Activated naive CD8-positive, alpha-beta T cell (primary cell): ENCODE results near the gene RIC8B.
"Not testable (repeated sequence)": the region's sequence is repeated elsewhere in the genome, so short reads cannot be mapped to it uniquely, and the experiment has no call there.

Experiments
- H3K27ac Mint-ChIP-seq: one replicate; pipeline ENCODE4 v1.8.0; 2021; ENCODE audit warnings: mixed read lengths
- H3K27me3 Mint-ChIP-seq: one replicate; pipeline ENCODE4 v1.8.0; 2021; ENCODE audit warnings: mixed read lengths
- H3K36me3 Mint-ChIP-seq: one replicate; pipeline ENCODE4 v1.8.0; 2021; ENCODE audit warnings: mixed read lengths
- H3K4me1 Mint-ChIP-seq: one replicate; pipeline ENCODE4 v1.8.0; 2021; ENCODE audit warnings: low read depth, mixed read lengths
- H3K4me3 Mint-ChIP-seq: one replicate; pipeline ENCODE4 v1.8.0; 2021; ENCODE audit warnings: mild to moderate bottlenecking, mixed read lengths
- H3K9me3 Mint-ChIP-seq: one replicate; pipeline ENCODE4 v1.8.0; 2021; ENCODE audit warnings: low read depth, mixed read lengths

Gene RIC8B

GRCh38 chr12:106774005-106774807 lies at the start of gene RIC8B:
TSS of gene RIC8B (plus strand) at chr12:106774682. CDS start at chr12:106774746, 64 bp downstream.
- no peaks in the 10 kb centered on the region for H3K9me3 Mint-ChIP-seq
- H3K4me3 Mint-ChIP-seq = peak within 1 kb of the TSS; percentile 97
- peaks cover 5% of the 10 kb centered on the region for H3K36me3 Mint-ChIP-seq
- peaks cover 43% of the 10 kb centered on the region for H3K4me1 Mint-ChIP-seq
- H3K27me3 Mint-ChIP-seq = no peaks in the 10 kb centered on the region
- H3K27ac Mint-ChIP-seq = peak within 1 kb of the TSS; percentile 95

GRCh38 chr12:106724934-106725333 lies 49.5 kb upstream of the RIC8B start:
- Mint-ChIP-seq H3K27ac (no peak overlapping the region), H3K36me3 (no peaks in the 10 kb centered on the region)

GRCh38 chr12:106726603-106727202 lies 47.8 kb upstream of the RIC8B start:
- H3K27ac Mint-ChIP-seq, H3K27me3 Mint-ChIP-seq, H3K4me3 Mint-ChIP-seq, H3K9me3 Mint-ChIP-seq, H3K4me1 Mint-ChIP-seq, H3K36me3 Mint-ChIP-seq: not testable (repeated sequence)

More at GRCh38 chr12:106724934-106725333, 49.5 kb upstream of the RIC8B start:
- no peaks in the 10 kb centered on the region for H3K27me3 Mint-ChIP-seq
- H3K9me3 Mint-ChIP-seq = no peaks in the 10 kb centered on the region
- H3K4me3 Mint-ChIP-seq = no peak overlapping the region
- no peaks in the 10 kb centered on the region for H3K4me1 Mint-ChIP-seq

GRCh38 chr12:106729611-106730010 lies 44.9 kb upstream of the RIC8B start:
- Mint-ChIP-seq H3K4me1 (no peaks in the 10 kb centered on the region), H3K9me3 (no peaks in the 10 kb centered on the region)

GRCh38 chr12:106732890-106733289 lies 41.6 kb upstream of the RIC8B start:
- no peak overlapping the region for H3K4me3 Mint-ChIP-seq

More at GRCh38 chr12:106729611-106730010, 44.9 kb upstream of the RIC8B start:
- no peak overlapping the region for H3K4me3 Mint-ChIP-seq
- H3K27ac Mint-ChIP-seq = no peak overlapping the region
- peaks cover 2% of the 10 kb centered on the region for H3K36me3 Mint-ChIP-seq
- H3K27me3 Mint-ChIP-seq = no peaks in the 10 kb centered on the region

GRCh38 chr12:106733660-106734059 lies 40.8 kb upstream of the RIC8B start:
- Mint-ChIP-seq H3K4me3 (no peak overlapping the region), H3K27ac (no peak overlapping the region), H3K9me3 (no peaks in the 10 kb centered on the region), H3K4me1 (peaks cover 3% of the 10 kb centered on the region), H3K27me3 (no peaks in the 10 kb centered on the region), H3K36me3 (peaks cover 2% of the 10 kb centered on the region)

More at GRCh38 chr12:106732890-106733289, 41.6 kb upstream of the RIC8B start:
- Mint-ChIP-seq H3K4me1 (peaks cover 3% of the 10 kb centered on the region), H3K27me3 (no peaks in the 10 kb centered on the region), H3K27ac (no peak overlapping the region), H3K9me3 (no peaks in the 10 kb centered on the region), H3K36me3 (peaks cover 2% of the 10 kb centered on the region)

GRCh38 chr12:106736051-106736957 lies 38.2 kb upstream of the RIC8B start:
- H3K4me3 Mint-ChIP-seq = no peak overlapping the region
- no peaks in the 10 kb centered on the region for H3K27me3 Mint-ChIP-seq
- H3K4me1 Mint-ChIP-seq = peaks cover 3% of the 10 kb centered on the region
- H3K36me3 Mint-ChIP-seq = no peaks in the 10 kb centered on the region
- H3K9me3 Mint-ChIP-seq = no peaks in the 10 kb centered on the region
- no peak overlapping the region for H3K27ac Mint-ChIP-seq

- Mint-ChIP-seq H3K4me3 (no peak overlapping the region), H3K36me3 (no peaks in the 10 kb centered on the region), H3K27me3 (no peaks in the 10 kb centered on the region), H3K9me3 (no peaks in the 10 kb centered on the region), H3K4me1 (peaks cover 3% of the 10 kb centered on the region), H3K27ac (no peak overlapping the region)
Observed at GRCh38 chr12:106739318-106739717, 35.2 kb upstream of the RIC8B start.

GRCh38 chr12:106739815-106740530 lies 34.5 kb upstream of the RIC8B start:
- no peaks in the 10 kb centered on the region for H3K9me3 Mint-ChIP-seq
- no peaks in the 10 kb centered on the region for H3K27me3 Mint-ChIP-seq
- H3K4me3 Mint-ChIP-seq = no peak overlapping the region
- no peak overlapping the region for H3K27ac Mint-ChIP-seq
- peaks cover 3% of the 10 kb centered on the region for H3K4me1 Mint-ChIP-seq
- H3K36me3 Mint-ChIP-seq = no peaks in the 10 kb centered on the region

- Mint-ChIP-seq H3K9me3 (no peaks in the 10 kb centered on the region), H3K4me1 (peaks cover 3% of the 10 kb centered on the region), H3K27ac (no peak overlapping the region), H3K4me3 (no peak overlapping the region), H3K36me3 (no peaks in the 10 kb centered on the region), H3K27me3 (no peaks in the 10 kb centered on the region)
Observed at GRCh38 chr12:106740818-106741217, 33.7 kb upstream of the RIC8B start.

GRCh38 chr12:106741247-106741646 lies 33.2 kb upstream of the RIC8B start:
- no peak overlapping the region for H3K4me3 Mint-ChIP-seq
- no peak overlapping the region for H3K27ac Mint-ChIP-seq
- no peaks in the 10 kb centered on the region for H3K27me3 Mint-ChIP-seq
- H3K36me3 Mint-ChIP-seq = no peaks in the 10 kb centered on the region
- no peaks in the 10 kb centered on the region for H3K9me3 Mint-ChIP-seq
- H3K4me1 Mint-ChIP-seq = peaks cover 3% of the 10 kb centered on the region

- peaks cover 18% of the 10 kb centered on the region for H3K4me1 Mint-ChIP-seq
- H3K27ac Mint-ChIP-seq = no peak overlapping the region
- no peaks in the 10 kb centered on the region for H3K9me3 Mint-ChIP-seq
- H3K4me3 Mint-ChIP-seq = no peak overlapping the region
- H3K36me3 Mint-ChIP-seq = no peaks in the 10 kb centered on the region
- no peaks in the 10 kb centered on the region for H3K27me3 Mint-ChIP-seq
Observed at GRCh38 chr12:106743270-106743988, 31.1 kb upstream of the RIC8B start.

- no peaks in the 10 kb centered on the region for H3K36me3 Mint-ChIP-seq
- H3K27ac Mint-ChIP-seq = no peak overlapping the region
- no peak overlapping the region for H3K4me3 Mint-ChIP-seq
- H3K9me3 Mint-ChIP-seq = no peaks in the 10 kb centered on the region
- peaks cover 25% of the 10 kb centered on the region for H3K4me1 Mint-ChIP-seq
- no peaks in the 10 kb centered on the region for H3K27me3 Mint-ChIP-seq
Observed at GRCh38 chr12:106744600-106744999, 29.9 kb upstream of the RIC8B start.
